Measurements from ENCODE around the gene CERS6.

The CERS6 gene

DNA sequence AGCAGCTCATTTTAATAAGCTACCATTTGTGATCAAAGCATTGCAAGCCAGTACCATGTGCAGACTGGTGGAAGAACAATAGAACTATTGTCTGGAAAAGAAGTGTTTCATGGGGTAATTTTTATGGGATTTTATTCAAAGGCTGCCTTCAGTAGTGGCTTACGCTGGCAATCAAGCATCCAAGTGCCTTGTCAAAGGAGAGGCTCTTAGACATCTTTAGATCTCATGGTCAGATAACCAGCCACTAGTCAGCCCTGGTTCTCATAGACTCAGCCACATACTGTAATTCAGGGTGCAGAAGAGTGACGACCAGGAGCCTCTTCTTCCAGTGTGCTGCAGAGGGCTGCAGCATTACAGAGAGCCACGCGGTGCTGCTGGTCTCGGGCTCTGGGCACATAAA, 247.9 kb downstream of the CERS6 start:
- Histone ChIP-seq H3K9me3 (ENCODE audit: control insufficient read depth, insufficient read depth, low read depth, low read length) (no peaks in the 10 kb centered on the region), H3K27ac (ENCODE audit: extremely low read depth, low read depth, low read length) (no peak overlapping the region), H3K4me1 (ENCODE audit: control insufficient read depth, insufficient read depth, low read length) (no peaks in the 10 kb centered on the region; the same call in 1 of the 2 replicates), H3K4me3 (ENCODE audit: low read depth, low read length) (no peak overlapping the region), H3K36me3 (ENCODE audit: control insufficient read depth in 2 of 2, insufficient read depth in 1 of 2, low read length in 2 of 2) (no peaks in the 10 kb centered on the region)
- POLR2A ChIA-PET = no interaction called here
- CTCF ChIA-PET = no interaction called here
- TF ChIP-seq HOXA7 (CRISPR knock-in tag; IDR thresholded peaks at IDR 0.05; ENCODE audit: borderline replicate concordance) (no peak), ZNF837 (tag by site-specific recombination; IDR thresholded peaks at IDR 0.05) (no peak), ZFHX2 (tag by site-specific recombination; conservative IDR thresholded peaks at IDR 0.05) (no peak), ZNF302 (tag by site-specific recombination; IDR thresholded peaks at IDR 0.05; ENCODE audit: low read depth) (no peak), ZNF274 (IDR thresholded peaks at IDR 0.05; ENCODE audit: low read length) (no peak), ZNF274 (tag by site-specific recombination; IDR thresholded peaks at IDR 0.05; ENCODE audit: borderline replicate concordance) (no peak), KLF1 (tag by site-specific recombination; IDR thresholded peaks at IDR 0.05) (no peak), ZNF624 (tag by site-specific recombination; IDR thresholded peaks at IDR 0.05) (no peak), ZNF416 (tag by site-specific recombination; IDR thresholded peaks at IDR 0.05) (no peak), ZNF707 (tag by site-specific recombination; IDR thresholded peaks at IDR 0.05) (no peak), ZNF473 (tag by site-specific recombination; IDR thresholded peaks at IDR 0.05) (no peak), ZNF548 (tag by site-specific recombination; IDR thresholded peaks at IDR 0.05) (no peak), RBAK (tag by site-specific recombination; IDR thresholded peaks at IDR 0.05) (no peak), ZNF114 (tag by site-specific recombination; IDR thresholded peaks at IDR 0.05) (no peak), ZBTB1 (tag by site-specific recombination; IDR thresholded peaks at IDR 0.05) (no peak), ZNF561 (tag by site-specific recombination; IDR thresholded peaks at IDR 0.05; ENCODE audit: borderline replicate concordance) (no peak)

DNA sequence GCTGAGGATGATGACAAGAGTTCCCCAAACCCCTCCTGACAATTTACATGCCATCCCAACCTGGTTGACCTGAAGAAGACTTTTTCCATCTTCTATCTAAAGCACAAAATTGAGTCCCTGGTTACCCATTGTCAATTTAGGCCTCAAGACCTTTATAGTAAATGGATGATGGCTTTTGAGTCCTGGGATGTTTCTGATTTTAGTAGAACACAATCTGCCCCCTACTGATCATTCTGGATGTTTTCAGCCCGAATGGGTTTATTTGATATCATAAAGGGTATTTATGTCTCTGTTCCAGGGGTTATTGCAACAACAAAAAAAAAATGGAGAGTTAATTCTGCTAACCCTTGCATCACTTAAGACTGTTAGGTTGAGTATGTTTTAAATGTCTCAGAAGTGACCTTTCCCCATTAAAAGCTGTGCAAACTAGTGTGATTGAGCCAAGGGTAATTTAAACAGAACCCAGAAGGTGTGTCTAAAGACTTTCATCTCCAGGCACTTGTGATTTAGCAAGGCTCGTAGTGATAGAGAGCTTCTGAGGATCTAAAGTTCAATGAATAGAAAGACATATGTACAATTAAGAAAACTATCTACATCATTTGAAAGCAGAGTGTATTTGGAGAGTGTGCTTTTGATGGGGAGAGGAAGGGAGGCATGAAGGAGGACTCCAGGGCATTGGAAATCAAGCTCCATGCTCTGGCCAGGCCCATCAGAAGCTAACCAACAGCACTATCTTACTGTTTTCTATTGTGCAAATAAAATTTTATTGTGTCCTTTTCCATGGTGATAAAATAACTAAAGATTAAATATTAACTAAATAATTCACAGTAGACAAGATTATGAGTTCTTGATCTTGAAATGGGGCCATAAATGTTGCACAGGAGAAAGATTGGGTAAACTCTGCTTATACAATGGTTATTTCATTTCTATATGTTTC, 249.7 kb downstream of the CERS6 start:
- CTCF ChIA-PET = interaction anchor here (0.5 to 1.6 kb wide), 17 partner anchors 8 to 372 kb away, joined by 3 to 14 read pairs (median 3); no protein-coding TSS in a partner anchor

GRCh38 chr2:168706806-168707205, 250.7 kb downstream of the CERS6 start:
- no peaks in the 10 kb centered on the region for H3K4me1 ChIP-seq (ENCODE audit: control insufficient read depth, insufficient read depth, low read length)
- CTCF ChIA-PET = interaction anchor here (0.9 to 1.6 kb wide), 5 partner anchors 9 to 373 kb away, joined by 3 to 14 read pairs (median 4); no protein-coding TSS in a partner anchor
- TF ChIP-seq, protein P1, sequence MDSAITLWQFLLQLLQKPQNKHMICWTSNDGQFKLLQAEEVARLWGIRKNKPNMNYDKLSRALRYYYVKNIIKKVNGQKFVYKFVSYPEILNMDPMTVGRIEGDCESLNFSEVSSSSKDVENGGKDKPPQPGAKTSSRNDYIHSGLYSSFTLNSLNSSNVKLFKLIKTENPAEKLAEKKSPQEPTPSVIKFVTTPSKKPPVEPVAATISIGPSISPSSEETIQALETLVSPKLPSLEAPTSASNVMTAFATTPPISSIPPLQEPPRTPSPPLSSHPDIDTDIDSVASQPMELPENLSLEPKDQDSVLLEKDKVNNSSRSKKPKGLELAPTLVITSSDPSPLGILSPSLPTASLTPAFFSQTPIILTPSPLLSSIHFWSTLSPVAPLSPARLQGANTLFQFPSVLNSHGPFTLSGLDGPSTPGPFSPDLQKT (IDR thresholded peaks at IDR 0.05; ENCODE audit: borderline replicate concordance, low read depth, low read length) = no peak
- TF ChIP-seq ZNF521 (tag by site-specific recombination; IDR thresholded peaks at IDR 0.05) = no peak
- TF ChIP-seq PRDM10 (tag by site-specific recombination; IDR thresholded peaks at IDR 0.05) = no peak
- TF ChIP-seq ZNF600 (tag by site-specific recombination; IDR thresholded peaks at IDR 0.05) = no peak
- TF ChIP-seq ZNF2 (tag by site-specific recombination; IDR thresholded peaks at IDR 0.05) = no peak
- TF ChIP-seq SALL2 (tag by site-specific recombination; IDR thresholded peaks at IDR 0.05; ENCODE audit: borderline replicate concordance) = no peak
- TF ChIP-seq ZSCAN30 (tag by site-specific recombination; IDR thresholded peaks at IDR 0.05) = no peak

More for the DNA sequence above, 249.7 kb downstream of the CERS6 start:
- H3K4me3 ChIP-seq (ENCODE audit: low read depth, low read length) = no peak overlapping the region
- POLR2A ChIA-PET = no interaction called here
- H3K36me3 ChIP-seq (ENCODE audit: control insufficient read depth in 2 of 2, insufficient read depth in 1 of 2, low read length in 2 of 2) = no peaks in the 10 kb centered on the region
- TF ChIP-seq ZNF654 (tag by site-specific recombination; IDR thresholded peaks at IDR 0.05; ENCODE audit: low read depth) (peak; percentile 54), ZNF704 (tag by site-specific recombination; IDR thresholded peaks at IDR 0.05) (no peak)
- H3K27ac ChIP-seq (ENCODE audit: extremely low read depth, low read depth, low read length) = no peak overlapping the region
- no peaks in the 10 kb centered on the region for H3K4me1 ChIP-seq (ENCODE audit: control insufficient read depth, insufficient read depth, low read length)
- H3K9me3 ChIP-seq (ENCODE audit: control insufficient read depth, insufficient read depth, low read depth, low read length) = no peaks in the 10 kb centered on the region

More at GRCh38 chr2:168706806-168707205, 250.7 kb downstream of the CERS6 start:
- Histone ChIP-seq H3K9me3 (ENCODE audit: control insufficient read depth, insufficient read depth, low read depth, low read length) (no peaks in the 10 kb centered on the region), H3K27ac (ENCODE audit: extremely low read depth, low read depth, low read length) (no peak overlapping the region), H3K36me3 (ENCODE audit: control insufficient read depth in 2 of 2, insufficient read depth in 1 of 2, low read length in 2 of 2) (no peaks in the 10 kb centered on the region), H3K4me3 (ENCODE audit: low read depth, low read length) (no peak overlapping the region)
- POLR2A ChIA-PET = no interaction called here
